HG02840 (cell line): ENCODE measurements around the gene POLDIP2.

Experiments used
- ATAC-seq: cut with Tn5 transposase; IDR thresholded peaks from one replicate; pipeline ENCODE4 v1.9.1; 2021; ENCODE audit warnings: mild to moderate bottlenecking, moderate library complexity, moderate number of reproducible peaks; ENCODE audit not compliant: unreplicated experiment, low FRiP score

The POLDIP2 gene

DNA sequence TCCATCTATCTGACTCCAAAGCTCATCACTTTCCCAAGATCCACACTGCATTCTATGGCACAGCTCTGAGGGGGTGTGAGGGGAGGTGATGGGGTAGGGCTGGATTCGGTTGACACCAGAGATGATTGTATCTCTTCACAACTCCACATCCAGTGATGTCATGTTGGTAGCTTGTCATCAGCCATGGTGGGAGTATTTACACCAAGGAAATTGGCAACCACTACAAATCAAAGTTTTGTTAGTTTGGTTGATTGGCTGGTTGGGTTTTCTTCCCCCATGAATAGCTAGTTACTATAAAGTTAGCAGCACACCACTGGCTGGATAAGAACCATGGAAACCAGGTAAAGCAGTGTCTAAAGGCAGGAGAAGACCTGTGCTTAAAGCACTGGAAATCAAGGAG, 33.7 kb upstream of the POLDIP2 start:
- ATAC-seq, result no peak

DNA sequence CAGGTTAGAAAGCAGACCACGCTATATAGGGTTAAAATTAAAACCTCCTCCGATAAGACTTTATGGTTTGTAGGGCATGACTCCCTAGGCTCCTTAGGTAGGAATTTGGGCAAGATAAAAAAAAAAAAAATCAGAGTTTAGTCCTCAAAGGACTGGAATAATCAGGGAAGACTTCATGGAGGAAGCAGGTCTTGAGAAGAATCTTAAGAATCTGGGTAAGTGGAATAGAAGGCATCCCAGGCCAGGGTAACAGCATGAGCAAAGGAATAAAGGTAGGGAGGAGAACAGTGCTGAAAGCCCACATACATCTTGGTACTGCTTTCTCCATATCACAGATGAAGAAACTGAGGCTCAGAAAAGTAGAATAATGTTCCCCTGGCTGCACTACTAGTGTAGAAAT, 33.2 kb upstream of the POLDIP2 start:
- no peak for ATAC-seq

DNA sequence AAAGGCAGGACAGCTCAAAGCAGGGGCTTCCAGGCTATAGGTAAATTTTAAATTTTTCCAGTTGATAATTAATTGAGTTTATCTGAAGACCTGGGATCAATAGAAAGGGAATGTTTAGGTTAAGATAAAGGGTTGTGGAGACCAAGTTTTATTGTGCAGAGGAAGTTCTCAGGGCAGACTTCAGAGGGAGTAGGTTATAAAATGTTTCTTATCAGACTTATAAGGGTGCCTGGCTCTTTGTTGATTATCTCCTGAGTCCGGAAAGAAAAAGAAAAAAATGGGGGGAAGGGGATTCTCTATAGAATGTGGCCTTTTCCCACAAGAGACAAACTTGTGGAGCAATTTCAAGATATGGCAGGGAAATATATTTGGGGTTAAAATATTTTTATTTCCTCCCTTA, 32.8 kb upstream of the POLDIP2 start:
- no peak for ATAC-seq

DNA sequence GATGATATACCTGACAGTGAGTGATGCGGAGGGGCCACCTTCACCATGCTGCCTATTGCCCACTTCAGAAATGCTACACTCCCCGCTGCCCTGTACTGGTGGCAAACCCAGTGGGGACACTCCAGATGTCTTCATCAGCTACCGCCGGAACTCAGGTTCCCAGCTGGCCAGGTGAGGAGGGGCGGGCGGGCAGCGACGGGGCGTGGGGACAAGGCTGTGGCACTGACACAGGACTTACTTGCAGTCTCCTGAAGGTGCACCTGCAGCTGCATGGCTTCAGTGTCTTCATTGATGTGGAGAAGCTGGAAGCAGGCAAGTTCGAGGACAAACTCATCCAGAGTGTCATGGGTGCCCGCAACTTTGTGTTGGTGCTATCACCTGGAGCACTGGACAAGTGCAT, 30.8 kb upstream of the POLDIP2 start:
- ATAC-seq, result no peak

- ATAC-seq, result no peak
Measured at GRCh38 chr17:28386391-28386790, 29.1 kb upstream of the POLDIP2 start.

GRCh38 chr17:28385406-28385805, 28.1 kb upstream of the POLDIP2 start:
- no peak for ATAC-seq

- ATAC-seq, result no peak
Measured at GRCh38 chr17:28385037-28385400, 27.7 kb upstream of the POLDIP2 start.

DNA sequence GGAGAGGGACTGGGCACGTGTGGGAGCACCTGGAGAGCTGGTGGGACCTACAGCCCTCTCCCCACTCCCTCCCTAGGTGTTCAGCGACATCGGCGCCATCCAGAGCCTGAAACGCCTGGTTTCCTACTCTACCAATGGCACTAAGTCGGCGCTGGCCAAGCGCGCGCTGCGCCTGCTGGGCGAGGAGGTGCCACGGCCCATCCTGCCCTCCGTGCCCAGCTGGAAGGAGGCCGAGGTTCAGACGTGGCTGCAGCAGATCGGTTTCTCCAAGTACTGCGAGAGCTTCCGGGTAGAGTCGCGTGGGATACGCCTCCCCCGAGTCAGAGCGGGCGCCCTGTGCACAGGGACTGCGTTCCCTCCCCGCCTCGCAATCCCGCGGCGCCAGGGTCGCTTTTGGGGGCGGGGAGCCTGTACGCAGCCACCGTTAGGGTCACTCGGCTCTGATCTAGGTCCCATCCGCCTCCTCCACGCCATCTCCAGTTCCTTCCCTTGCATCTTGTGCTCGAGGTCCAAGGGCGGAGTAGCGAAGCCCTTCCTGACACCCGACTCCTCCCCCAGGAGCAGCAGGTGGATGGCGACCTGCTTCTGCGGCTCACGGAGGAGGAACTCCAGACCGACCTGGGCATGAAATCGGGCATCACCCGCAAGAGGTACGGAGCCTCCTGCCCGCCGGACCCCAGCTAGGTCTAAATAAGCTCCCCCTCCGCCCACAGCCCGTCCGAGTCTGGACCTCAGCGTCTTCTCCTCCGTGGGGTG, 27.1 kb upstream of the POLDIP2 start:
- no peak for ATAC-seq

- no peak for ATAC-seq
Measured at GRCh38 chr17:28381141-28381825, 24.0 kb upstream of the POLDIP2 start.

DNA sequence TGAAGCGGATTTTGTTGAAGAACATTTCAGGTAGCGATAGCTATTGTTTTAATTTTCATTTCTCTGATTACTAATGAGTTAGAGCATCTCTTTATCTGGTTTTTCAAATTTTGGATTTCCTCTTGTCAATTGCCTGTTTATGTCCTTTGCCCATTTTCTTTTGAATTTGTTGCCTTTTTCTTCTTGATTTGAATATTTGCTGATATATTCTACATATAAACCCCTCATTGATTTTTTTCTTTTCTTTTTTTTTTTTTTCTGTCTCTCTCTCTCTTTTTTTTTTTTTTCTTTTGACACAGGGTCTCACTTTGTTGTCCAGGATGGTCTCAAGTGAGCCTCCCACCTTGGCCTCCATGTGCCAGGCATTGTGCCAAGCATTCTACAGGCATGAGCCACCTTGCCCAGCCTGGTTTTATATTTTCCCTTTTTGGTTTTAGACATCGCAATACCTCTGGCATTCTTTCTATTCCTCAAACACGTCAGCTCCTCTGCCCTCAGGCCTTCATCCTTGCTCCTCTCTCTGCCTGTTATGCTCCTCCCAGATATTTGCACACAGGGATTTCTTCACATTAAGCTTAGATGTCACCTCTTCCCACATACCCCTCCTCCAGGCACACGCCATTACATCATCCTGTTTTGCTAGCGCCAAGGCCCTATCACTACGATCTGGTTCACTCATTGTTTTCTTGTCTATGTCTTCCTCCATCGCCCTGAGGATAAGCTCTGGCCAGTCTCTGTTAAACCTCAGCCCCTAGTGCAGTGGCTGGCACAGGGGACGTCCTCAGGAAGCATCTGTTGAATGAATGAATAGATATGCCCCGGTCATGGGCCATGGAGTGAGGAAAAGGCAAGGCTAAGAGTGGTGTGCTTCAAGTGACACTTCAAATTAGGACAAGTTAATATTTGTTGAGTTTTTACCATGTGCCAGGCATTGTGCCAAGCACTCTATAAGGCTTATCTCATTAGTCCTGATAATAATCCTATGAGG, 22.8 kb upstream of the POLDIP2 start:
- no peak for ATAC-seq

GRCh38 chr17:28372945-28373274, 15.6 kb upstream of the POLDIP2 start:
- ATAC-seq, result no peak

DNA sequence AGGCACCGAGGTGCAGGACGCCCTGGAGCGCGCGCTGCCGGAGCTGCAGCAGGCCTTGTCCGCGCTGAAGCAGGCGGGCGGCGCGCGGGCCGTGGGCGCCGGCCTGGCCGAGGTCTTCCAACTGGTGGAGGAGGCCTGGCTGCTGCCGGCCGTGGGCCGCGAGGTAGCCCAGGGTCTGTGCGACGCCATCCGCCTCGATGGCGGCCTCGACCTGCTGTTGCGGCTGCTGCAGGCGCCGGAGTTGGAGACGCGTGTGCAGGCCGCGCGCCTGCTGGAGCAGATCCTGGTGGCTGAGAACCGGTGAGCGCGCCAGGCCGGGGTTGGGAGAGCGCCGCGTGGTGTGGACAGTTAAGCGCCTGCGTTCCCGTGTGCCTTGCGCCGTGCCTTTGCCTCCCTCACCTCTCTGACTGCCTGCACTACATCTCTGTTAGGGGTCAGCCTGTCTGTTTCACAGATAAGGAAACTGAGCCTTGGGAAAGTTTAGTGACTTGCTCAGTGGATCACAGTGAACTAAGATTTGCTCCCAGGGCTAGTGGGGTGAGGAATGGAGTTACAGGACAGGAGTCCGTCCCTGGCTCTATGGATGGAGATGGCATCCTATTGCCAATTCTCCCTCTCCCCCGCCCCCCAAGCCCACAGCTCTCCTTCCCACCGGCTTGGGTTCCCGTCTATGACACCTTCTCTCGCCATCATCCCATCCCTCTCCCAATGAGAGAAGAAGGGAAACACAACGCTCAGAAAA, 15.0 kb upstream of the POLDIP2 start:
- ATAC-seq, result no peak

GRCh38 chr17:28371245-28372202, 14.2 kb upstream of the POLDIP2 start, which contains the start of gene SARM1:
Gene SARM1 (plus strand): TSS chr17:28371694. CDS start chr17:28372033, 339 bp downstream.
- peak; percentile 73 for ATAC-seq

DNA sequence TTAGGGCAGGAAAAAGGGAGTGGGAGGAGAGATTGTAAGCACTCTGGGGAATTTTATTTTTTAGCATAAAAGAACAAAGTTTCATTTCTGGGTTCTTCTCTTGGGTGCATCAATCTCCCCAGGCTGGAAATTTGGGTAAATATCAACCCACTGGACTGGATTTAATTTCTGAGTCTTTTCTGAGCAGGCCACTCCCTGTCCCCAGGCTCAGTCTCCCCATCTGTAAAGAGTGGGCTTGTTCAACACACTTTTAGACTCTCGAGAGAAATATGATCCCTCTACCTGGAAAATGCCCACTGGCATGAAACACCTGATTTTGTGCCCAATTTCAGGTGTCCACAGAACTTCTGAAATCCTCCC, 13.4 kb upstream of the POLDIP2 start:
- ATAC-seq, result no peak

DNA sequence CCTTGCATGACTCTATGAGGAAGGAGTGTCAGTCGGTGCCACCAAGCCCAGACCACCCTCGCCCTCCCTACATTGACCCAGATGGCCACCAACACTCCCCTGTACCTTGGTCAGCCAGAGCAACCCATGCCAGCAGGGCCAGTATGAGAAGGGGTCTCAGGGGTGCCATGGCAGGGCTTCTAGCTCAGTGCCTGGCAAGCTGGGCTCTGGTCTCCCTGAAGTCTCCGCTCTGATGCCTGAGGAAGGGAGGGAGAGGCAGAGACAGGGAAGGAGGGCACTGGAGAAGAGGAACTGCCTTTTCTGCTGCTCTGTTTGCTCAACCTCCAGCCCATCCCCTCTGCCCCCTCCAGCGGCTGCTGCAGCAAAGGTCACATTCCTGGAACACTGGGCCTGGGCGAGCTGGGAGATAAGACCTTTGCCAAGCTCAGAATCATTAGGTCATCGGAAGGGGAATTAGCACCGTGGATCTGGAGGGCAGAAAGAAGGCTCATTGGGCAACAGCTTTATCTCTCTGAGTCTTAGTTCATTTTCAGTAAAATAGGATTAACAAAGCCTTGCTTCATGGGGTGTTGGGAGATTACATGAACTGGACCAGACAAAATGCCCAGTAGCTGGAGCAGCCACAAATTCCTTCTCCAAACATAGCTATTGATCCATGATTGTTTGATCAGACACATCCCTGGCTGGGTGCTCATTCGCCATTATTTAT, 12.9 kb upstream of the POLDIP2 start, which contains the start of gene VTN:
VTN (minus strand) TSS at position 273 of the 709 bp plus-strand sequence; CDS start at position 169, 104 bp downstream.
- no peak for ATAC-seq

DNA sequence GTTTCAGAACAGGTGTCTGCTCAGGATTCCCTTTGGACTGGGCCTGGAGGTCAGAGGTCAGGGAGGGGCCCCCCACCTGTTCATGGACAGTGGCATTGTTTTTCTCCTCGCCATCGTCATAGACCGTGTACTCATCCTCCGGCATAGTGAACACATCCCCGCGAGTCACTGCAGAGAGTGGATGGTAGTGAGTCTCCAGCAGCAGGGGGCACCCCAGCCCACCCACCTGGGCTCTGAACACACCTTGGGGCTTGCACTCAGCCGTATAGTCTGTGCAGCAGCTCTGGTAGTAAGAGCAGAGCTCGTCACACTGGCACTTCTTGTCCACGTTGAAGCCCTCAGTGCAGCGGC, 12.3 kb upstream of the POLDIP2 start:
- no peak for ATAC-seq

DNA sequence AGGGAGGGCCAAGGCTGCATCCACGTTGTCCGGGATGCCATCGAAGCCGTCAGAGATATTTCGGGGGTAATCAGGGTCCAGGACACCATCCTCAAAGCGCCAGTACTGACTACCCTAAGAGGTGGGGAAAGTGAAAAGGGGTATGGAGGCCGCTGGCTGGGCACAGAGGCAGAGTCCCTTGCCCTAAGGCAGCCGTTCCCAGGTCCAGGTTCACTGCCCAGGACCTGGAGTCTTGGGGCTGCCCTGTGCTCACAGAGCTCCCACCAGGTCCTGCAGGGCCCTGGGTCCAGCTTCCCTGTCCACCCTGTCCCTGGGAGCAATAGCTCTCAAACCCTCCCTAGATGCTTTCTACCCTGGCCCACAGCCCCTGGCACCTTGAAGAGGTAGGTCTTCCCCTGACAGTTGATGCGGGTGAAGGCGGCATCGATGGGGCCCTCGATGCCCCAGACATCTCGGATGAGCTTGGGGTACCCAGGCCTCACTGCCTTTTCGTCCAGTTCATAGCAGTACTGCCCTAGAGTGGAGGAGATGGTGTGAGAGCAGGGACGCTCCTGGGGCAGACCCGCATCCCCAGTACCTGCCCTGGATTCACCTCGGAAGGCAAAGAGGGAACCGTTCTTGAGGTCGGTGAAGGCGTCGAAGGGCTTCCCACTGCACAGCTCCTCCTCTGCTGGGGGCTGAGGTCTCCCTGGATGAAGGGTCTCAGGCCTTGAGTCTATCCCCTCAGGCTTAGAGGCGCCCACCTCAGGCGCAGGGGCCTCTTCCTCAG, 11.8 kb upstream of the POLDIP2 start:
- no peak for ATAC-seq

GRCh38 chr17:28368306-28368831, 11.0 kb upstream of the POLDIP2 start:
- ATAC-seq, result no peak
